Activated naive CD4-positive, alpha-beta T cell treated with anti-CD3 and anti-CD28 coated beads, Interleukin-2, amount 50 U/mL, for 72 hours (primary cell): ENCODE measurements around the gene SPAG6. TPM values are rescaled to one million over a fixed set of nuclear protein-coding genes. Genes with fewer than 3 reads are reported as not detected.
"Not testable (repeated sequence)": the region's sequence is repeated elsewhere in the genome, so short reads cannot be mapped to it uniquely, and the experiment has no call there.

ENCODE experiments used
- ATAC-seq, 2 donors: fragments of 150-1000 bp; cut with Tn5 transposase; 2 replicates each; pipeline ENCODE4 v1.10.0; 2021; ENCODE audit warnings: mild to moderate bottlenecking in 2 of 2, moderate library complexity in 2 of 2
- DNase-seq, 2 donors: peaks; one replicate each; pipeline ENCODE4 v3.0.0; 2021 to 2022; ENCODE audit warnings: low spot score in 2 of 2
- H3K27ac Mint-ChIP-seq, 2 donors: one replicate each; pipeline ENCODE4 v1.8.0; 2022; ENCODE audit warnings: mild to moderate bottlenecking in 2 of 2, mixed read lengths in 2 of 2
- H3K36me3 Mint-ChIP-seq, 2 donors: one replicate each; pipeline ENCODE4 v1.8.0; 2022; ENCODE audit warnings: mixed read lengths in 2 of 2
- H3K9me3 Mint-ChIP-seq, 2 donors: one replicate each; pipeline ENCODE4 v1.8.0; 2022; ENCODE audit warnings: mixed read lengths in 2 of 2
- total RNA-seq, 2 donors: library from RNA; stranded (reverse); gene quantifications; one replicate each; pipeline ENCODE4 v1.2.3, GENCODE V29; 2022

The SPAG6 gene
- total RNA-seq, 2 donors from 2014 or later = 0.19 TPM; not detected in 1

- DNase-seq (no peak), ATAC-seq (no peak)
- no peaks in the 10 kb centered on the region for H3K9me3 Mint-ChIP-seq
- no peak overlapping the region for H3K27ac Mint-ChIP-seq
- no peaks in the 10 kb centered on the region for H3K36me3 Mint-ChIP-seq
Measured at GRCh38 chr10:22374489-22375126, 29.3 kb downstream of the SPAG6 start.

GRCh38 chr10:22379059-22379458 lies 33.8 kb downstream of the SPAG6 start:
- DNase-seq (peak in 1 of 2 donors; percentile 47), ATAC-seq (peak; percentile 98 to 99)
- H3K36me3 Mint-ChIP-seq = no peaks in the 10 kb centered on the region
- H3K27ac Mint-ChIP-seq = peak overlapping the region in 1 of 2 donors; percentile 41
- H3K9me3 Mint-ChIP-seq = no peaks in the 10 kb centered on the region

- ATAC-seq = no peak
- DNase-seq = no peak
- Mint-ChIP-seq H3K9me3 (no peaks in the 10 kb centered on the region), H3K36me3 (no peaks in the 10 kb centered on the region), H3K27ac (peak overlapping the region in 1 of 2 donors; percentile 1)
Measured at GRCh38 chr10:22381262-22381661, 36.0 kb downstream of the SPAG6 start.

- no peaks in the 10 kb centered on the region for H3K36me3 Mint-ChIP-seq
- no peaks in the 10 kb centered on the region for H3K9me3 Mint-ChIP-seq
- no peak overlapping the region for H3K27ac Mint-ChIP-seq
- ATAC-seq = no peak
- no peak for DNase-seq
Measured at GRCh38 chr10:22386503-22386902, 41.2 kb downstream of the SPAG6 start.

GRCh38 chr10:22389856-22390589 lies 44.7 kb downstream of the SPAG6 start:
- Mint-ChIP-seq H3K36me3 (no peaks in the 10 kb centered on the region), H3K9me3 (no peaks in the 10 kb centered on the region), H3K27ac (no peak overlapping the region)
- no peak for DNase-seq
- ATAC-seq = no peak

- ATAC-seq = no peak
- H3K9me3 Mint-ChIP-seq = peaks cover 0 to 12% of the 10 kb centered on the region in 2 donors
Measured at GRCh38 chr10:22391600-22391999, 46.3 kb downstream of the SPAG6 start.

GRCh38 chr10:22396195-22396594 lies 50.9 kb downstream of the SPAG6 start:
- DNase-seq, H3K27ac Mint-ChIP-seq, H3K36me3 Mint-ChIP-seq, ATAC-seq: not testable (repeated sequence)
- H3K9me3 Mint-ChIP-seq = peaks cover 0 to 12% of the 10 kb centered on the region in 2 donors

More at GRCh38 chr10:22391600-22391999, 46.3 kb downstream of the SPAG6 start:
- Mint-ChIP-seq H3K36me3 (no peaks in the 10 kb centered on the region), H3K27ac (no peak overlapping the region)
- no peak for DNase-seq

GRCh38 chr10:22406916-22407315 lies 61.6 kb downstream of the SPAG6 start:
- H3K36me3 Mint-ChIP-seq, H3K27ac Mint-ChIP-seq, ATAC-seq, H3K9me3 Mint-ChIP-seq, DNase-seq: not testable (repeated sequence)

- no peak for DNase-seq
- no peak overlapping the region for H3K27ac Mint-ChIP-seq
- peaks cover 0 to 6% of the 10 kb centered on the region in 2 donors for H3K9me3 Mint-ChIP-seq
- no peak for ATAC-seq
- peaks cover 0 to 8% of the 10 kb centered on the region in 2 donors for H3K36me3 Mint-ChIP-seq
Measured at GRCh38 chr10:22410394-22410793, 65.1 kb downstream of the SPAG6 start.

- H3K27ac Mint-ChIP-seq = no peak overlapping the region
- peaks cover 0 to 6% of the 10 kb centered on the region in 2 donors for H3K9me3 Mint-ChIP-seq
- ATAC-seq = no peak
- DNase-seq = no peak
- peaks cover 0 to 7% of the 10 kb centered on the region in 2 donors for H3K36me3 Mint-ChIP-seq
Measured at GRCh38 chr10:22410846-22411245, 65.5 kb downstream of the SPAG6 start.

GRCh38 chr10:22414146-22414545 lies 68.8 kb downstream of the SPAG6 start:
- Mint-ChIP-seq H3K9me3 (no peaks in the 10 kb centered on the region), H3K36me3 (no peaks in the 10 kb centered on the region), H3K27ac (no peak overlapping the region)
- no peak for DNase-seq
- ATAC-seq = no peak

- Mint-ChIP-seq H3K36me3 (no peaks in the 10 kb centered on the region), H3K9me3 (no peaks in the 10 kb centered on the region), H3K27ac (no peak overlapping the region)
- no peak for DNase-seq
- no peak for ATAC-seq
Measured at GRCh38 chr10:22415072-22415471, 69.8 kb downstream of the SPAG6 start.

GRCh38 chr10:22417736-22418268 lies 72.5 kb downstream of the SPAG6 start:
- no peaks in the 10 kb centered on the region for H3K9me3 Mint-ChIP-seq
- H3K27ac Mint-ChIP-seq = no peak overlapping the region
- no peak for ATAC-seq
- H3K36me3 Mint-ChIP-seq = no peaks in the 10 kb centered on the region
- DNase-seq = no peak

GRCh38 chr10:22420787-22421517 lies 75.7 kb downstream of the SPAG6 start:
- Mint-ChIP-seq H3K27ac (no peak overlapping the region), H3K36me3 (no peaks in the 10 kb centered on the region), H3K9me3 (no peaks in the 10 kb centered on the region)
- DNase-seq = no peak
- ATAC-seq = peak in 1 of 2 donors; percentile 35

GRCh38 chr10:22426653-22427052 lies 81.4 kb downstream of the SPAG6 start:
- Mint-ChIP-seq H3K36me3 (no peaks in the 10 kb centered on the region), H3K27ac (no peak overlapping the region), H3K9me3 (no peaks in the 10 kb centered on the region)
- ATAC-seq (no peak), DNase-seq (no peak)

- Mint-ChIP-seq H3K27ac (no peak overlapping the region), H3K9me3 (no peaks in the 10 kb centered on the region), H3K36me3 (no peaks in the 10 kb centered on the region)
- DNase-seq = no peak
- peak; percentile 22 to 44 for ATAC-seq
Measured at GRCh38 chr10:22427101-22427500, 81.8 kb downstream of the SPAG6 start.
